GM12878 (cell line): ENCODE data around the gene COPE.
A peak's percentile ranks its signal among the peaks of the same experiment; 100 is the strongest.

Experiments used
- POLR2A ChIP-seq: IDR thresholded peaks from 2 replicates; pipeline ENCODE4 v1.6.1; 2011; ENCODE audit warnings: low read depth, mild to moderate bottlenecking, low read length
- YY1 ChIP-seq: IDR thresholded peaks from 2 replicates; pipeline ENCODE4 v1.6.1; 2011; ENCODE audit warnings: low read depth, mild to moderate bottlenecking, low read length

GRCh38 chr19:18929311-18929710 lies 10.1 kb upstream of the COPE start:
- TF ChIP-seq YY1 (no peak), POLR2A (peak; percentile 51)
